HG03558 (cell line): Measurements from ENCODE around the gene THUMPD3.

Experiments used
- ATAC-seq: cut with Tn5 transposase; IDR thresholded peaks from one replicate; pipeline ENCODE4 v1.9.1; 2021; ENCODE audit warnings: moderate number of reproducible peaks; ENCODE audit not compliant: unreplicated experiment; ENCODE audit errors: extremely low read depth

The THUMPD3 gene

DNA sequence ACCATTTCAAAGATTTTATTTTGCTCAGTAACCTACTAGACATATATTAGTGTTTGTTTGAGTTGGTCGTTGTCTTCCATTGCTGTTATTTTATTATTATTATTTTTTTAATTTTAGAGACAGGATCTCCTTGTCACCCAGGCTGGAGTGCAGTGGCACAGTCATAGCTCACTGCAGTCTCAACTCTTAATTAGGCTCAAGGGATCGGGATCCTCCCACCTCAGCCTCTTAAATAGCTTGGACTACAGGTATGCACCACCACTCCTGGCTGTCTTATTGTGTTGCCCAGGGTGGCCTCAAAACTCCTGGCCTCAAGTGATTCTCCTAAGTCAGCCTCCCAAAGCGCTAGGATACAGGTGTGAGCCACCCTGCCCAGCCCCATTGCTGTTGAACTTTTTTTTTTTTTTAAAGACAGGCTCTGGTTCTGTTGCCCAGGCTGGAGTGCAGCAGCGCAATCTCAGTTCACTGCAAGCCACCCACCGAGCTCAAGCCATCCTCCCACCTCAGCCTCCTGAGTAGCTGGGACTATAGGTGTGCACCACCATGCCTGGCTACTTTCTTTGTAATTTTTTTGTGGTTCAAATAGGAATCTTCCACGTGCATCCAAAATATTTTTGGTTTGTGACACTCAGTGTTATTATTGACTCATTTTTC, 52.8 kb downstream of the THUMPD3 start:
- no peak for ATAC-seq

DNA sequence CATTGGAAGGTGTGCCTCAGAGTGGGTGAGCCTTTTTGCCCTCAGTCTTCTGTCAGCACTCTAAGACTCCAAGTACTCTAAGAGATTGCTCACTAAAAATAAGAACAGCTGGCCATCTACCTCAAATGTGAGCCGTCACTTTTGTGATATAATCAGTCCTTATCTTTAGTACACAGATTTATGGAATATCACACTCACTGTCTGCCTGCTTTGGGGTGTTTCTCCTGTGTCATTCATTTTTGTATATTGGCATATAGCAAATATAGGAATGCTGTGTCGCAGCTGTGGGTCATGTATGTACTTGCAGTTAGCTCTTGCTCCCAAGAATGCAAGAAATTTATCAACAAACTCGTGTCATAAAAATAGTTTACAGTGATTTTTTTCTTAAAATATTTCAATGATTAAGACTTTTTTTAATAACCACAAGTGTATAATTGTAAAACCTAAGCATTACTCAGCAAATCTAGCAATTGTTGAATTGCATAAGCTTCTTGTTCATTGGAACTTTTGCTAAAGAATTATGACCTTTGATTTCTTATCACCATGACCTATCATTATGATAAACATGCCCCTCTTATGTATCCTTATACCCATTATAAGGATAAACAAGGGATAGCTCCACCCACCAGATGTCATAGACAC, 53.4 kb downstream of the THUMPD3 start:
- no peak for ATAC-seq

DNA sequence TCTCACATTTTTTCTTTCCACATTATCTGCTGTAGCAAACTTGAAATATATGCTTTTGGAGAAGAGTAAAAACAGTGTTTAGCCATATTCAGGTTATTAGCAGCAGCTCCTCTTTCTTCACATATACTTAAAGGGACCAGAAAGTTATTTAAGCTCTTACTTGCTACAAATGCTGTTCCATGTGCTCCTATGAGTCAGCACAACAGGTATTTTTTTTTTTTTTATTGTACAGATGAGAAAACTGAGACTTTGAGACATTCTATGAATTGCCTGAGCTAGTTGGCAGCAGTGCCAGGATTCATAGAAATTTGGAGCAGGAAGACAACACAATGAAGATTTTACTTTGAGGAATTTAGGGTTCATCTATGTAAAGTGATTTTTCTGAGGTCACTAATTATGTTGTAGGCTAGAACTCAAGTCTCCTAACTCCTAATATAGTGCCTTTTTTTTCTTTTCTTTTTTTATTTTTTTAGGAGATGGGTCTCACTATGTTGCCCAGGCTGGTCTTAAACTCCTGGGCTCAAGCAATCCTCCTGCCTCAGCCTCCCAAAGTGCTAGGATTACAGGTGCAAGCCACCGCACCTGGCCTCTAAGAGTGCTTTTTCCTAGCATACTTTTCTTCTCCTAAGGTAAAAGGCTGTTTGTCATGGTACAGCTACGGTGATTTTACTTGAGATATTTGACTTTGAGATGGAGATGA, 58.1 kb downstream of the THUMPD3 start:
- ATAC-seq: no peak

DNA sequence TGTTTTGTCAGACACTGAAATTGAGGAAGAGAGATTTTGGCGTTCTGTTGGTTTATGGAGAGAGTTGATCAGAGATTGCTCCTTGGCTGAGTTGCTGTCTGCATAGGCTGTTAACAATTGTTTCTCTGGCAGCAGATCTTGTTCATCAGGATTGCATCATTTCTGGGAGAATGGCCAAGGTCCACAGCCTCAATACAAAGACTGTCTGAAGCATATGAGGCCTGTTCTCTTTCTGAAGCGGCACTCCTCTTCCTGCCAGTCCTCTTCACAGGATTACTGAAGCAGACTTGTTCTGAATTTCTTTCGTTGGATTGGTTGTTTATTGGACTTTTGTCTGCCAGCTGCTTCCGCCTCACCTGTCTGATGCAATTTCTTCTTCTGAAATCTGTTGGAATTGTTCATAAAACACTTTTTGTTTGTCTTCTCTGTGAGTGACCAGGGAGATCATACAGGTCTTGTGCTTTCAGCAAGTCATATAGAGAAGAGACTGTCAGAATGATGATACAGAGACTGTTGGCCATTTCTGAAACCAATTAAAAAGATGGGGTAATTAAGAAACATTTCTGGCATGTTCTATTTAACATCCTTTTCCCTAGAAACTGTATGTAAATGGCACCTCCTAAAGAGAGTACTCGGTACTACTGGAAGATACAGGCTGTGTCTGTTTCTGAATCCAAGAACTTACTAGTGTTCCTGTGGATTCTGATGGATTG, 60.0 kb downstream of the THUMPD3 start:
- ATAC-seq: no peak

DNA sequence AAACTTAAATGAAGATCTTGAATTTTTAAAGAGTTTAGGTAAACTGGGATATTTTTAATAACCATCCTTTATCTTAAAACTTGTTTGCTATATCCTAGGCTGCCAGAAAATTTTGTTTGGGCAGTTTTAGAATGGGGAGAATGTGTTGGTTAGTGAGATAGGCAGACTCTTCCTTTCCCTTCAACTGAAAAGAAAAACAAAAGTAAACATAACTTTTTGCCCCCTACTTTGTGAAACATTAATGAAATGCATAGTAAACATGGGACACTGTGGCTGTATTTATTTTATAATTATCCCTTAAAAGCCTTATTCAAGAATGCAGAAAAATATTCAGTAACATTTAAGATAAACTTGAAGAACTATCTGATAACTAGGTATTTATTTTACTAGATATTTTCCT, 65.6 kb downstream of the THUMPD3 start:
- ATAC-seq: no peak

DNA sequence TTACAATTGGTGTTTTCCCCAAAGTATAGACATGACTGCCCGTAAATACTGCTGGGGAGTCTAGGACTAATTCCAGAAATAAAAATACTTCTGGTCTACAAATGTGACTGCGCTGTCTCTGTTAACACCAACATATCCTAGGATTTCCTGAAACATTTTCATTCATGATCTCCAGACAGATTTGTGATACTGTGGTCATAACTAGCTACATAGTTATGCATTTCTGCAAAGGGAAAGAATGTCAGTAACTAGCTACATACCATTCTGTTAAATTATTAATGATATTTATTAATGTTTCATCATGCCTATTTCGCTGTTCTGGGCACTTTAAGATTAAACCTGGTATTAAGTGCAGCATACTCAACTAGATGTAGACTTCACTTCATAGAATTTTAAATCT, 67.9 kb downstream of the THUMPD3 start:
- no peak for ATAC-seq

DNA sequence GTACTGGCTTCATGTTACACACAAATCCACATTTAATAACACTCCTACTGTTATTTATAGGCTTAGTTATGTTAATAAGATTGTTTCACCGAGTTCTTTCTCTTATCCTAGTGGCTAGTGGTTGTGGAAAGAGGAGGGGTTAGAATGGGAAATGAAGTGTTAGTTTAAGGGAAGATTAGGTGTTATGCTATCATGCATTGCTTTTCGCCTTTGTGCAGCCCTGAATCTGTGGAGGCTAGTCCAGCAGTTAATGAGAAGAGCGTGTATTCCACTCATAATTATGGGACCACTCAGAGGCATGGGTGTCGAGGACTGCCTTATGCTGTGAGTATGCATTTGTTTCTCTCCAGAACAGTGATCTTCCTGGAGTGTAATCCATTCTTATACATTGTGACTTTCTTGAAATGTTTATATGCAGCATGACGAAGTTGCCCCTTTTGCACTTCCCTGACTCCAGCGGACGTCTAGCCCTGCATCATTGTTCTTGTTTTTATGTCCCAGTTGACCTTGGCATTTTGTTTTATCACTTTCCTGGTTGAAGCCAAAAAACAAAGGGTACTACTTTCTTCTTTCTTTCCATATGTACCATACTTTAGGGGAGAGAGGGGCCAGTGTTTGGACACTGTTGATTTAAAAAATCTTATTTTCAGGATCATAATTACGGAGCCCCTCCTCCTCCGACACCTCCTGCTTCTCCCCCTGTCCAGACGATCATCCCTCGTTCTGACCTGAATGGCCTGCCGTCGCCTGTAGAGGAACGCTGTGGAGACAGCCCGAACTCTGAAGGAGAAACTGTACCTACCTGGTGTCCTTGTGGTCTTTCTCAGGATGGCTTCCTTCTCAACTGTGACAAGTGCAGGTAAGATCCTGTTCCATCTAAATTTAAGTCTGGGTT, 71.0 kb downstream of the THUMPD3 start:
- no peak for ATAC-seq

DNA sequence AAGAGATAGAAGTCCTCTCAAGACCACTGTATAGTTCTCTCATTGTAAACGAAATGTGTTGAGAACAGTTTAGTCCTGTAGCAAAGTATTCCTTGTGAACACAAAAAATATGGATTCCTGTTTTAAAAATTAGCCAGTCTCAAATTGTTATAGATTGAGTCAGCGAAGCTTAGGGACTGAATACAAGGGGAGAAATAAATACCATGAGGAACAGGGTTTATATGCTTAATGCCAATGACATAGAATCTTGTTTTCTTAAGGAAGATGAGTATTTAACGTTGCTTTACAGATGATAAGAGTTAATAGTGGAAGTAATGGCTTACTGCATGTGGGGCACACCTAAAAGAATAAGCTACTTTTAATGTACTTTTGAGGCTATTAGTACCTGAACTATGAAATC, 72.5 kb downstream of the THUMPD3 start:
- ATAC-seq: no peak
